K562 (cell line): Measurements from ENCODE around the gene MOK. TPM values are rescaled to one million over a fixed set of nuclear protein-coding genes. Genes with fewer than 3 reads are reported as not detected.

Source experiments
- ATAC-seq: fragments of 200-7000 bp; cut with Tn5 transposase; 3 replicates; pipeline ENCODE4 v1.9.1; 2020; ENCODE audit warnings: moderate library complexity
- BruUV-seq: library from RNA; stranded (reverse); fragments of 400-500 nt; replicated peaks from 2 replicates; lab custom pipeline; 2021; lab: Mats Ljungman, UMichigan
- CTCF ChIA-PET: fragments of 300-600 bp; formaldehyde crosslinking; extraction: SDS; loops from one replicate; lab custom pipeline; 2021; ENCODE audit warnings: low intra/inter-chr PET ratio; lab: Yijun Ruan, JAX
- POLR2A ChIA-PET: fragments of 300-600, 350-650 bp; sonication (Branson Sonifier 250); formaldehyde crosslinking; extraction: SDS; loops from one replicate; lab custom pipeline; 2021; ENCODE audit warnings: antibody characterized with exemption, inconsistent platforms; lab: Yijun Ruan, JAX
- DNase-seq, 4 experiments: peaks; one replicate each; pipeline versions ENCODE4 v3.0.0 to v3.0.0-alpha.2; 2011 to 2018; ENCODE audit warnings: low spot score in 3 of 4, mixed read lengths in 3 of 4; ENCODE audit errors: extremely low read depth in 1 of 4
- FAIRE-seq: peaks from 2 replicates; lab custom pipeline; 2011; peaks lifted over from hg19 to GRCh38; lab: Jason Lieb, UNC
- H2AFZ ChIP-seq: 2 replicates; pipeline ENCODE4 v1.6.0; 2011; ENCODE audit warnings: low read depth, low read length, control low read depth, inconsistent platforms
- H3K27ac ChIP-seq: fragments of 200-600 bp; 3 replicates; pipeline ENCODE4 v1.8.0; 2011; ENCODE audit warnings: low read depth, mild to moderate bottlenecking, control low read depth, inconsistent platforms, low read length, moderate library complexity, mixed read lengths; ENCODE audit errors: extremely low read depth
- H3K27me3 ChIP-seq, 2 experiments: fragments of 300-600 bp in 1 of 2; 2 replicates in 1 of 2; 3 replicates in 1 of 2; pipeline versions ENCODE4 v1.6.0 to v1.8.0; 2011; ENCODE audit warnings: inconsistent platforms in 2 of 2, low read length in 2 of 2, mild to moderate bottlenecking in 1 of 2, mixed read lengths in 1 of 2, moderate library complexity in 1 of 2; ENCODE audit not compliant: control insufficient read depth in 2 of 2, insufficient read depth in 2 of 2
- H3K36me3 ChIP-seq: fragments of 300-600 bp; 3 replicates; pipeline ENCODE4 v1.8.0; 2011; ENCODE audit warnings: mild to moderate bottlenecking, low read length, inconsistent platforms; ENCODE audit not compliant: control insufficient read depth, insufficient read depth
- H3K4me1 ChIP-seq, 2 experiments: fragments of 200-600 bp in 1 of 2; replicated peaks in 1 of 2; 2 replicates in 1 of 2; 3 replicates in 1 of 2; pipeline versions ENCODE4 v1.5.1 to v1.8.0; 2011; ENCODE audit warnings: inconsistent platforms in 2 of 2, low read length in 2 of 2, mild to moderate bottlenecking in 1 of 2, mixed read lengths in 1 of 2, moderate library complexity in 1 of 2; ENCODE audit not compliant: control insufficient read depth in 2 of 2, insufficient read depth in 2 of 2
- H3K4me2 ChIP-seq: 2 replicates; pipeline ENCODE4 v1.6.1; 2011; ENCODE audit warnings: low read length, control low read depth, inconsistent platforms, mixed read lengths; ENCODE audit not compliant: insufficient read depth
- H3K4me3 ChIP-seq: fragments of 200-600 bp; sonication (generic), shearing (Covaris generic); 2 replicates; pipeline ENCODE4 v1.5.1; 2016; ENCODE audit warnings: control low read depth, inconsistent platforms
- H3K79me2 ChIP-seq: fragments of 200-600 bp; 3 replicates; pipeline ENCODE4 v1.8.0; 2011; ENCODE audit warnings: low read length, inconsistent platforms; ENCODE audit not compliant: control insufficient read depth, insufficient read depth
- H3K9ac ChIP-seq, 2 experiments: 2 replicates each; pipeline versions ENCODE4 v1.6.0 to v1.6.1; 2011; ENCODE audit warnings: low read depth in 2 of 2, low read length in 2 of 2, control low read depth in 1 of 2, inconsistent platforms in 1 of 2, mild to moderate bottlenecking in 1 of 2, mixed read lengths in 1 of 2; ENCODE audit not compliant: insufficient read depth in 1 of 2
- H3K9me1 ChIP-seq: one replicate; pipeline ENCODE4 v1.6.0; 2011; ENCODE audit warnings: inconsistent platforms, mild to moderate bottlenecking, low read length, moderate library complexity; ENCODE audit not compliant: control insufficient read depth, insufficient read depth
- H3K9me3 ChIP-seq: replicated peaks from 2 replicates; pipeline ENCODE4 v1.5.1; 2011; ENCODE audit warnings: low read depth, low read length, inconsistent platforms; ENCODE audit not compliant: control insufficient read depth, insufficient read depth
- H4K20me1 ChIP-seq: replicated peaks from 2 replicates; pipeline ENCODE4 v1.6.1; 2011; ENCODE audit warnings: low read length, inconsistent platforms, mixed read lengths; ENCODE audit not compliant: control insufficient read depth, insufficient read depth
- CREB3 ChIP-seq: fragments of 450-650 bp; conservative IDR thresholded peaks from 2 replicates; pipeline ENCODE4 v1.6.1; 2016; ENCODE audit warnings: missing genetic modification characterization, low read depth, mild to moderate bottlenecking, missing compliant biosample characterization, moderate library complexity
- DIDO1 ChIP-seq: fragments of 450-650 bp; IDR thresholded peaks from 2 replicates; pipeline ENCODE4 v1.6.1; 2016; ENCODE audit warnings: low read depth, missing biosample characterization, missing genetic modification characterization
- PHTF2 ChIP-seq: fragments of 250-450 bp; sonication (Bioruptor Pico); IDR thresholded peaks from 2 replicates; pipeline ENCODE4 v1.5.0; 2021; ENCODE audit warnings: mild to moderate bottlenecking
- SMAD1 ChIP-seq: fragments of 150-350 bp; IDR thresholded peaks from 2 replicates; pipeline ENCODE4 v1.6.1; 2014; ENCODE audit warnings: low read length, low read depth; ENCODE audit not compliant: partially characterized antibody
- ZEB2 ChIP-seq: fragments of 450-650 bp; IDR thresholded peaks from 2 replicates; pipeline ENCODE4 v1.6.1; 2016
- ZNF444 ChIP-seq: fragments of 250-450 bp; sonication (Bioruptor Pico); IDR thresholded peaks from 2 replicates; pipeline ENCODE4 v1.4.0; 2020; ENCODE audit warnings: mild to moderate bottlenecking, moderate library complexity
- WGBS: fragments of 100-300 bp; shearing (Covaris generic); methylation state at CpG from one replicate; pipeline ENCODE4 v1.1.6; 2016; ENCODE audit warnings: low coverage, mixed read lengths; ENCODE audit not compliant: insufficient coverage; ENCODE audit errors: missing lambda C conversion rate; 5-methylcytosine and 5-hydroxymethylcytosine counted together
- in situ Hi-C: fragments of 300-500 bp; cut with MboI; formaldehyde crosslinking; loops from 4 replicates; pipeline ENCODE4 v1.15.0; 2018; ENCODE audit warnings: inconsistent platforms, mixed read lengths
- intact Hi-C: fragments of 100-400 bp; cut with micrococcal nuclease; formaldehyde crosslinking; loops from 2 replicates; pipeline ENCODE4 v1.14.2; 2022
- polyA plus RNA-seq, 8 experiments: library from polyadenylated mRNA; depleted of rRNA in 4 of 8; stranded (reverse) in 5 of 8; unstranded in 3 of 8; fragments of >200 nt; fragmentation: Nextera tagmentation in 2 of 8; fragmentation: Illumina TruSeq in 1 of 8; extraction: Ambion mirVana in 2 of 8; extraction: Trizol in 1 of 8; gene quantifications; 2 replicates each; pipeline versions ENCODE4 v1.2.1 to v1.2.3, GENCODE V29; 2011 to 2014; ENCODE audit warnings: inconsistent platforms in 1 of 8, missing spikeins in 1 of 8
- total RNA-seq, 7 experiments: library from RNA; depleted of rRNA in 6 of 7; stranded (reverse); fragments of >200 nt in 6 of 7; fragmentation: Illumina TruSeq in 2 of 7; extraction: Trizol in 2 of 7; gene quantifications; 2 replicates each; pipeline versions ENCODE4 v1.2.1 to v1.2.3, GENCODE V29; 2011 to 2021; ENCODE audit warnings: low replicate concordance in 1 of 7

MOK gene
- total and polyA plus RNA-seq, 9 of the 15 experiments (the other 6 are each of a cell fraction or from before 2014, with no cell fraction given): 1.3 to 8.4 (median 5.3) TPM

GRCh38 chr14:102283631-102284129 lies 21.3 kb downstream of the MOK start:
- CTCF ChIA-PET: no interaction called here
- no peak for DNase-seq
- no peak for FAIRE-seq
- Histone ChIP-seq H4K20me1 (no peaks in the 10 kb centered on the region), H3K4me3 (no peak overlapping the region), H2AFZ (no peak overlapping the region), H3K79me2 (no peaks in the 10 kb centered on the region), H3K4me2 (no peak overlapping the region), H3K9me3 (no peaks in the 10 kb centered on the region), H3K27ac (no peak overlapping the region), H3K36me3 (no peaks in the 10 kb centered on the region), H3K9ac (no peak overlapping the region), H3K9me1 (no peaks in the 10 kb centered on the region), H3K4me1 (no peaks in the 10 kb centered on the region; a peak in 1 of 5 replicates), H3K27me3 (no peaks in the 10 kb centered on the region)
- BruUV-seq: no TSS peak
- no peak for TF ChIP-seq ZEB2
- no peak for TF ChIP-seq CREB3 (tag)
- TF ChIP-seq PHTF2 (CRISPR knock-in tag): no peak
- no peak for TF ChIP-seq ZNF444 (CRISPR knock-in tag)
- TF ChIP-seq SMAD1: no peak
- TF ChIP-seq DIDO1 (tag): no peak
- POLR2A ChIA-PET: no interaction called here
- no peak for ATAC-seq
- 56% methylated on average over 2 of the region's 2 CpGs for WGBS
- intact Hi-C loops: no loop called here
- in situ Hi-C loops: no loop called here
